Measurements from ENCODE around the gene ZHX3. TPM values are rescaled to one million over a fixed set of nuclear protein-coding genes. Genes with fewer than 3 reads are reported as not detected.

ZHX3 gene
- total RNA-seq, 1 donor = 36.6 TPM

- Histone ChIP-seq H4K20me1 (ENCODE audit: insufficient read depth, low read length) (peaks cover 3% of the 10 kb centered on the region), H3K9me3 (ENCODE audit: low read depth, low read length) (no peaks in the 10 kb centered on the region), H2AFZ (ENCODE audit: low read length) (no peak overlapping the region), H3K4me2 (ENCODE audit: insufficient read depth, low read length) (no peak overlapping the region), H3K27me3 (ENCODE audit: insufficient read depth, low read length) (no peaks in the 10 kb centered on the region), H3K79me2 (ENCODE audit: insufficient read depth, low read length) (peaks cover 2% of the 10 kb centered on the region), H3K4me1 (ENCODE audit: insufficient read depth, low read length) (peaks cover 3% of the 10 kb centered on the region), H3K36me3 (ENCODE audit: insufficient read depth, low read length) (peaks cover 11% of the 10 kb centered on the region), H3K27ac (ENCODE audit: low read depth, low read length) (no peak overlapping the region), H3K4me3 (ENCODE audit: insufficient read depth, low read length) (no peak overlapping the region)
- DNase-seq (ENCODE audit: insufficient read length, low spot score, missing footprints) = peak; percentile 76
- TF ChIP-seq, protein P1, sequence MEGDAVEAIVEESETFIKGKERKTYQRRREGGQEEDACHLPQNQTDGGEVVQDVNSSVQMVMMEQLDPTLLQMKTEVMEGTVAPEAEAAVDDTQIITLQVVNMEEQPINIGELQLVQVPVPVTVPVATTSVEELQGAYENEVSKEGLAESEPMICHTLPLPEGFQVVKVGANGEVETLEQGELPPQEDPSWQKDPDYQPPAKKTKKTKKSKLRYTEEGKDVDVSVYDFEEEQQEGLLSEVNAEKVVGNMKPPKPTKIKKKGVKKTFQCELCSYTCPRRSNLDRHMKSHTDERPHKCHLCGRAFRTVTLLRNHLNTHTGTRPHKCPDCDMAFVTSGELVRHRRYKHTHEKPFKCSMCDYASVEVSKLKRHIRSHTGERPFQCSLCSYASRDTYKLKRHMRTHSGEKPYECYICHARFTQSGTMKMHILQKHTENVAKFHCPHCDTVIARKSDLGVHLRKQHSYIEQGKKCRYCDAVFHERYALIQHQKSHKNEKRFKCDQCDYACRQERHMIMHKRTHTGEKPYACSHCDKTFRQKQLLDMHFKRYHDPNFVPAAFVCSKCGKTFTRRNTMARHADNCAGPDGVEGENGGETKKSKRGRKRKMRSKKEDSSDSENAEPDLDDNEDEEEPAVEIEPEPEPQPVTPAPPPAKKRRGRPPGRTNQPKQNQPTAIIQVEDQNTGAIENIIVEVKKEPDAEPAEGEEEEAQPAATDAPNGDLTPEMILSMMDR (IDR thresholded peaks at IDR 0.05; ENCODE audit: extremely low read depth, low read depth, low read length) = no peak
Measured at GRCh38 chr20:41344938-41345728, 27.6 kb upstream of the ZHX3 start.

DNA sequence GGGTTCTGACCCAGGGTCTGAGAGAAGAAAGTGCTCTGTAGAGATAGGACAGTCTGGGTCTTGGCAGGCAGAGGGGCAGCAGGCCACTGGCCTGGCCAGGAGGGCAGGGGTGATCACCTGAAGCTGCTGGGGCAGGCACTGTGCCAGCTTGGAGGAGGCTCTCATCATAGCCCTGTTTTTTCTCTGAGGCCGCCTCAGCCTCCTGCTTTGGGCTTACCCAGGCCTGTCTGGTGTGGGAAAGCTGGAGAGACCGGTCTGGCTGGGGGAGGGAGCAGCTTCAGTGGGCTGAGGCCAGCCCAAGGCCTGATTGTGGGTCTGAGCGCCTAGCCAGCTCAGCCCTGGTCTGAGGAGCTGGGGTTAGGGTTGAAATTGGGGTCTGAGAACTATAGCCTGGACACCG lies 26.9 kb upstream of the ZHX3 start:
- Histone ChIP-seq H3K27me3 (ENCODE audit: insufficient read depth, low read length) (no peaks in the 10 kb centered on the region), H3K4me2 (ENCODE audit: insufficient read depth, low read length) (no peak overlapping the region), H4K20me1 (ENCODE audit: insufficient read depth, low read length) (peaks cover 3% of the 10 kb centered on the region), H3K9me3 (ENCODE audit: low read depth, low read length) (no peaks in the 10 kb centered on the region), H3K36me3 (ENCODE audit: insufficient read depth, low read length) (peaks cover 6% of the 10 kb centered on the region), H3K27ac (ENCODE audit: low read depth, low read length) (no peak overlapping the region), H3K4me3 (ENCODE audit: insufficient read depth, low read length) (no peak overlapping the region), H3K79me2 (ENCODE audit: insufficient read depth, low read length) (peaks cover 2% of the 10 kb centered on the region), H3K4me1 (ENCODE audit: insufficient read depth, low read length) (peaks cover 10% of the 10 kb centered on the region), H2AFZ (ENCODE audit: low read length) (no peak overlapping the region)
- DNase-seq (ENCODE audit: insufficient read length, low spot score, missing footprints) = peak; percentile 31
- TF ChIP-seq, protein P1 (IDR thresholded peaks at IDR 0.05; ENCODE audit: extremely low read depth, low read depth, low read length) = no peak

DNA sequence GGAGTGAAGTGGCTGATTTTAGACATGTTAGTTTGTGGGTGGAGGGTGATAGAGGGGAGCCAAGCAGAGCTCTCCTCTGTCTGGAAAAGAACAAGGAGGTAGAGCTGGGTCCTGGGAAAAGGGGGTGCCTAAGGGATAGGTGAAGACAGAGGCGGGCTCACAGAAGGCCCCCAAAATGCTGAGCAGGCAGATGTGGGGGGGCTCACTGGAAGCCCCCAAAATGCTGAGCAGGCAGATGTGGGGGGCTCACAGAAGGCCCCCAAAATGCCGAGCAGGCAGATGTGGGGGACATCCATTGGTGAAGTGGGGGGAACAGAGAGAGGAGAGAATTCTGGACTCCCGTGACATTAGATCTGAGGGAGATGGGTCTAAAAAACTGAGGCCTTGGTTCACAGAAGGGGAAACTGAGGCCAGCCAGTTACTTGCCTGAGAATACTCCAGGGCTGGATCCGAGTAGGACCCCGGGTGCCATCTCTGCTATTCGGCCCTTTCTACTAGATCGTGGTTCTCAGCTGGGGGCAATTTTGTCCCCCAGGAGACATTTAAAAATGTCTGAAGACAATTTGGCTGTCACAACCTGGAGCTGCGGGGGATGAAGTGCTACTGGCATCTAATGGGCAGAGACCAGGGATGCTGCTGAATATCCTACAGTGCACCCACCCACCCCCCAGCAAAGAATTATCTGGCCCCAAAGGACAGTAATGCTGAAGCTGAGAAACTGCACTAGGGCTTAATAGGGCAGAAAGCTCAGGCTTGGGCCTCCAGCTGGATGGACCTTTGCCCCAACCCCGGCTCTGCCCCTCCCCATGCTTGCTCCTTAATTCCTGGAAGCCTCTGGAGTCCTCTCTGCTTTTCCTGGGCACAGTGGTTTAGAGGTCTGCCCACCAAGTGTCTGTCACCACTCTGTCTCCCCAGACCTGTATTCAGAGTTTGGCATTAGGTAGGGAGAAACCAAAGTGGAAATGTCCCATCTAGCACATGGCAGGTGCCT lies 25.2 kb upstream of the ZHX3 start:
- peak; percentile 48 for DNase-seq (ENCODE audit: insufficient read length, low spot score, missing footprints)
- Histone ChIP-seq H3K79me2 (ENCODE audit: insufficient read depth, low read length) (peaks cover 2% of the 10 kb centered on the region), H3K4me1 (ENCODE audit: insufficient read depth, low read length) (peaks cover 10% of the 10 kb centered on the region), H2AFZ (ENCODE audit: low read length) (no peak overlapping the region), H3K9me3 (ENCODE audit: low read depth, low read length) (no peaks in the 10 kb centered on the region), H3K4me2 (ENCODE audit: insufficient read depth, low read length) (no peak overlapping the region), H3K27me3 (ENCODE audit: insufficient read depth, low read length) (no peaks in the 10 kb centered on the region), H4K20me1 (ENCODE audit: insufficient read depth, low read length) (peaks cover 3% of the 10 kb centered on the region), H3K27ac (ENCODE audit: low read depth, low read length) (no peak overlapping the region), H3K4me3 (ENCODE audit: insufficient read depth, low read length) (no peak overlapping the region), H3K36me3 (ENCODE audit: insufficient read depth, low read length) (no peaks in the 10 kb centered on the region)
- TF ChIP-seq, protein P1 (IDR thresholded peaks at IDR 0.05; ENCODE audit: extremely low read depth, low read depth, low read length) = no peak
